Heart right ventricle (tissue), 16 donors: ENCODE results near the gene SCAF1. TPM values are rescaled to one million over a fixed set of nuclear protein-coding genes. Genes with fewer than 3 reads are reported as not detected.

Experiments used
- ATAC-seq, 8 donors: fragments of 200-7000 bp; cut with Tn5 transposase; one replicate each; pipeline ENCODE4 v1.9.1; 2020; ENCODE audit warnings: mild to moderate bottlenecking in 8 of 8, moderate library complexity in 8 of 8, moderate number of reproducible peaks in 1 of 8
- DNase-seq, 2 donors: peaks; one replicate each; pipeline ENCODE4 v3.0.0-alpha.2; 2020
- H3K27ac ChIP-seq, 10 donors: fragments of 200-600 bp; sonication (generic) in 2 of 10; one replicate each; pipeline versions ENCODE4 v1.5.0 to v1.8.0; 2020 to 2022; ENCODE audit warnings: mild to moderate bottlenecking in 3 of 10
- H3K27me3 ChIP-seq, 7 donors: fragments of 200-600 bp; one replicate each; pipeline ENCODE4 v1.8.0; 2021 to 2022; ENCODE audit warnings: mild to moderate bottlenecking in 2 of 7
- H3K36me3 ChIP-seq, 9 donors: fragments of 200-600 bp; sonication (generic) in 1 of 9; one replicate each; pipeline versions ENCODE4 v1.5.0 to v1.8.0; 2020 to 2022; ENCODE audit warnings: mild to moderate bottlenecking in 2 of 9
- H3K4me1 ChIP-seq, 9 donors: fragments of 200-600 bp; sonication (generic) in 1 of 9; one replicate each; pipeline versions ENCODE4 v1.5.0 to v1.8.0; 2020 to 2022; ENCODE audit warnings: mild to moderate bottlenecking in 4 of 9
- H3K4me3 ChIP-seq, 10 donors: fragments of 200-600 bp; sonication (generic) in 2 of 10; one replicate each; pipeline versions ENCODE4 v1.5.0 to v1.8.0; 2020 to 2022; ENCODE audit warnings: mild to moderate bottlenecking in 7 of 10, moderate library complexity in 2 of 10
- H3K9me3 ChIP-seq, 11 donors: fragments of 200-600 bp in 10 of 11; sonication (generic) in 2 of 11; one replicate each; pipeline versions ENCODE4 v1.5.0 to v1.8.0; 2013 to 2022; ENCODE audit warnings: mild to moderate bottlenecking in 2 of 11, control low read depth in 1 of 11, moderate library complexity in 1 of 11
- CTCF ChIP-seq, 9 donors: fragments of 200-600 bp; sonication (generic) in 2 of 9; IDR thresholded peaks; one replicate each; pipeline versions ENCODE4 v1.5.0 to v1.8.0; 2021 to 2022; ENCODE audit warnings: antibody characterized with exemption in 9 of 9, mild to moderate bottlenecking in 5 of 9, moderate library complexity in 1 of 9
- WGBS, 2 donors: extraction: QIAGEN DNeasy Blood & Tissue Kit; methylation state at CpG; one replicate each; pipeline ENCODE4 v1.1.7; 2013; ENCODE audit warnings: inconsistent platforms in 1 of 2; 5-methylcytosine and 5-hydroxymethylcytosine counted together
- intact Hi-C, 10 donors: fragments of 100-400 bp; cut with DNase I; formaldehyde crosslinking; loops; one replicate each; pipeline versions ENCODE4 v1.11.1 to v1.14.2; 2022
- polyA plus RNA-seq, 2 donors: library from polyadenylated mRNA; stranded (reverse); fragments of 200-250 nt; gene quantifications; one replicate each; pipeline ENCODE4 v1.2.3, GENCODE V29; 2013
- total RNA-seq, 10 donors: library from RNA; stranded (reverse); fragmentation: NEBNext Ultra II Directional in 3 of 10; extraction: Animal tissue kit (Norgen Biotek cat#: 25700) in 3 of 10; gene quantifications; one replicate each; pipeline versions ENCODE4 v1.2.1 to v1.2.4, GENCODE V29; 2021 to 2023
- donor health status: Arrhythmogenic right ventricular cardiomyopathy.
- donor health status: ischemic (EF 13 %, LVEDD 7.1; RV severe dilation, severe dysfunction).
- donor health status: healthy with polysubstance abuse.
- donor health status: DM: no; HTN: yes; CAD: no.
- donor health status: DM: no; HTN: no; CAD: no.
- donor health status: ischemic (EF 25% LVEDD 6.9; RV normal size, moderate dysfunction).
- donor health status: ischemic (EF 25% LVEDD 5.7; RV mildly dilated, moderate dysfunction).
- donor health status: healthy.
- donor health status: DM: yes; HTN: yes; CAD: no.
- donor health status: Ischemic cardiomyopathy.
- donor health status: ischemic (EF 35%, LVEDD 5.7; RV mildly dilated, moderate dysfunction).
- donor health status: nonischemic (EF 11% LVEDD 7.7; RV severe dilation, severe dysfunction).
- donor health status: DM: yes; HTN: yes; CAD: no.
- donor health status: PGD.
- donor health status: ischemic (EF 29% LVEDD 5.4; RV normal size, mild dysfunction).
- donor health status: nonischemic (EF 23%, LVEDD 6.1; RV moderate dilation, normal function).

SCAF1 gene
- total and polyA plus RNA-seq, 12 donors, result 20.2 to 60.5 (median 44.8) TPM

- peaks cover 5 to 99% (median 56%) of the 10 kb centered on the region in 9 donors for H3K36me3 ChIP-seq
- 95 to 96% methylated on average over 26 of the region's 26 CpGs for WGBS, 2 donors
- DNase-seq (no peak), ATAC-seq (no peak)
- TF ChIP-seq CTCF (IDR thresholded peaks at IDR 0.05), result no peak
- H3K27me3 ChIP-seq, result no peaks in the 10 kb centered on the region
- no peak overlapping the region for H3K4me3 ChIP-seq
- no peak overlapping the region for H3K27ac ChIP-seq
- H3K4me1 ChIP-seq, result no peaks in the 10 kb centered on the region
- H3K9me3 ChIP-seq, result no peaks in the 10 kb centered on the region
- intact Hi-C loops, result loop anchor here in 1 of 10 donors (10.0 kb wide), 1 partner anchor 75 kb away; the partner anchor contains the start of gene PRMT1
These were observed 42.4 kb upstream of the SCAF1 start for GRCh38 chr19:49599378-49600295.

- ATAC-seq (no peak), DNase-seq (no peak)
- H3K27ac ChIP-seq, result no peak overlapping the region
- intact Hi-C loops, result no loop called here
- H3K9me3 ChIP-seq, result no peaks in the 10 kb centered on the region
- H3K4me3 ChIP-seq, result no peak overlapping the region
- H3K36me3 ChIP-seq, result peaks cover 0 to 98% (median 45%) of the 10 kb centered on the region in 9 donors
- TF ChIP-seq CTCF (IDR thresholded peaks at IDR 0.05), result no peak
- H3K27me3 ChIP-seq, result no peaks in the 10 kb centered on the region
- no peaks in the 10 kb centered on the region for H3K4me1 ChIP-seq
- WGBS, 2 donors, result 94 to 96% methylated on average over 29 to 38 of the region's 38 CpGs
These were observed 40.4 kb upstream of the SCAF1 start for GRCh38 chr19:49601482-49602038.

- no peaks in the 10 kb centered on the region for H3K27me3 ChIP-seq
- no peaks in the 10 kb centered on the region for H3K9me3 ChIP-seq
- intact Hi-C loops, result no loop called here
- no peak overlapping the region for H3K4me3 ChIP-seq
- 92 to 96% methylated on average over 2 of the region's 2 CpGs for WGBS, 2 donors
- H3K4me1 ChIP-seq, result no peaks in the 10 kb centered on the region
- no peak for DNase-seq
- H3K27ac ChIP-seq, result no peak overlapping the region
- TF ChIP-seq CTCF (IDR thresholded peaks at IDR 0.05), result no peak
- ATAC-seq, result no peak
- H3K36me3 ChIP-seq, result peaks cover 0 to 97% (median 38%) of the 10 kb centered on the region in 9 donors
These were observed 39.2 kb upstream of the SCAF1 start for GRCh38 chr19:49602806-49603205.

GRCh38 chr19:49605605-49606004 is 36.4 kb upstream of the SCAF1 start:
- no peak for ATAC-seq
- TF ChIP-seq CTCF (IDR thresholded peaks at IDR 0.05), result no peak
- no peak for DNase-seq
- no peaks in the 10 kb centered on the region for H3K27me3 ChIP-seq
- H3K27ac ChIP-seq, result no peak overlapping the region
- H3K4me1 ChIP-seq, result no peaks in the 10 kb centered on the region
- intact Hi-C loops, result no loop called here
- no peak overlapping the region for H3K4me3 ChIP-seq
- H3K9me3 ChIP-seq, result no peaks in the 10 kb centered on the region
- WGBS, 2 donors, result 58 to 73% methylated on average over 7 of the region's 7 CpGs
- peaks cover 0 to 97% (median 41%) of the 10 kb centered on the region in 9 donors for H3K36me3 ChIP-seq
